ENCODE measurements around the gene PCNT.

PCNT gene

GRCh38 chr21:46465651-46466050, 141.7 kb downstream of the PCNT start:
- ChIA-PET CTCF (interaction anchor here (0.6 to 0.7 kb wide), 2 partner anchors 94 to 178 kb away, joined by 3 read pairs; no protein-coding TSS in a partner anchor), POLR2A (interaction anchor here (0.7 kb wide), 1 partner anchor 17 kb away, joined by 4 read pairs; no protein-coding TSS in a partner anchor)
- TF ChIP-seq ZNF623 (tag by site-specific recombination; IDR thresholded peaks at IDR 0.05) (no peak), ZNF501 (tag by site-specific recombination; IDR thresholded peaks at IDR 0.05) (no peak), GLIS1 (tag by site-specific recombination; IDR thresholded peaks at IDR 0.05) (no peak), ZNF692 (tag by site-specific recombination; IDR thresholded peaks at IDR 0.05) (no peak), ZNF701 (tag by site-specific recombination; IDR thresholded peaks at IDR 0.05) (no peak), ZNF140 (tag by site-specific recombination; IDR thresholded peaks at IDR 0.05) (no peak), ZNF266 (tag by site-specific recombination; IDR thresholded peaks at IDR 0.05; ENCODE audit: low read depth) (no peak), ZNF707 (tag by site-specific recombination; IDR thresholded peaks at IDR 0.05) (no peak), ZNF394 (tag by site-specific recombination; IDR thresholded peaks at IDR 0.05; ENCODE audit: borderline replicate concordance) (no peak), ZNF449 (tag by site-specific recombination; IDR thresholded peaks at IDR 0.05) (no peak), EGR2 (tag by site-specific recombination; IDR thresholded peaks at IDR 0.05; ENCODE audit: low read depth) (no peak), ZNF488 (tag by site-specific recombination; IDR thresholded peaks at IDR 0.05) (no peak), SETDB1 (IDR thresholded peaks at IDR 0.05; ENCODE audit: insufficient read length, low read length) (no peak), ZNF146 (tag by site-specific recombination; IDR thresholded peaks at IDR 0.05) (no peak), CTCF (tag by site-specific recombination; IDR thresholded peaks at IDR 0.05) (no peak), SCRT1 (tag by site-specific recombination; IDR thresholded peaks at IDR 0.05; ENCODE audit: borderline replicate concordance) (no peak), ZNF433 (tag by site-specific recombination; IDR thresholded peaks at IDR 0.05; ENCODE audit: low read depth) (no peak)
- H3K36me3 ChIP-seq (ENCODE audit: control insufficient read depth in 2 of 2, insufficient read depth in 1 of 2, low read length in 2 of 2): peaks cover 8 to 11% of the 10 kb centered on the region in 2 experiments; a peak in 2 of 3 replicates
- no peaks in the 10 kb centered on the region for H3K9me3 ChIP-seq (ENCODE audit: control insufficient read depth, insufficient read depth, low read depth, low read length)
- H3K4me3 ChIP-seq (ENCODE audit: low read depth, low read length): no peak overlapping the region
- no peak overlapping the region for H3K27ac ChIP-seq (ENCODE audit: extremely low read depth, low read depth, low read length)
- H3K4me1 ChIP-seq (ENCODE audit: control insufficient read depth, insufficient read depth, low read length): no peaks in the 10 kb centered on the region; the same call in 1 of the 2 replicates

GRCh38 chr21:46468108-46468774, 144.3 kb downstream of the PCNT start:
- POLR2A ChIA-PET: interaction anchor here (0.6 to 2.6 kb wide), 2 partner anchors 11 to 513 kb away, joined by 4 to 8 read pairs; no protein-coding TSS in a partner anchor
- Histone ChIP-seq H3K36me3 (ENCODE audit: control insufficient read depth in 2 of 2, insufficient read depth in 1 of 2, low read length in 2 of 2) (peaks cover 3 to 8% of the 10 kb centered on the region in 2 experiments; a peak in 2 of 3 replicates), H3K9me3 (ENCODE audit: control insufficient read depth, insufficient read depth, low read depth, low read length) (no peaks in the 10 kb centered on the region), H3K4me1 (ENCODE audit: control insufficient read depth, insufficient read depth, low read length) (no peaks in the 10 kb centered on the region; the same call in 1 of the 2 replicates), H3K27ac (ENCODE audit: extremely low read depth, low read depth, low read length) (no peak overlapping the region), H3K4me3 (ENCODE audit: low read depth, low read length) (no peak overlapping the region)
- CTCF ChIA-PET: no interaction called here
- TF ChIP-seq ZNF280D (tag by site-specific recombination; IDR thresholded peaks at IDR 0.05) (no peak), ZBTB49 (tag by site-specific recombination; IDR thresholded peaks at IDR 0.05; ENCODE audit: low read depth) (no peak), ZNF843 (tag by site-specific recombination; IDR thresholded peaks at IDR 0.05) (no peak), ZNF610 (tag by site-specific recombination; IDR thresholded peaks at IDR 0.05; ENCODE audit: borderline replicate concordance) (no peak), ZNF114 (tag by site-specific recombination; IDR thresholded peaks at IDR 0.05) (no peak), ZBTB1 (tag by site-specific recombination; IDR thresholded peaks at IDR 0.05) (no peak), ZNF174 (tag by site-specific recombination; IDR thresholded peaks at IDR 0.05) (no peak)

Data from HEK293 (cell line).